Lung (tissue), 12 donors: Measurements from ENCODE around the gene LAMA3. TPM values are rescaled to one million over a fixed set of nuclear protein-coding genes. Genes with fewer than 3 reads are reported as not detected.

Experiments used
- ATAC-seq: fragments of 200-7000 bp; cut with Tn5 transposase; one replicate; pipeline ENCODE4 v1.9.1; 2020; ENCODE audit warnings: moderate number of reproducible peaks; ENCODE audit not compliant: insufficient read depth, low FRiP score
- DNase-seq, 3 donors: peaks; one replicate each; pipeline ENCODE4 v3.0.0-alpha.2; 2013 to 2017
- H3K27ac ChIP-seq, 2 donors: one replicate each; pipeline ENCODE4 v1.5.1; 2013; ENCODE audit warnings: mild to moderate bottlenecking in 2 of 2, moderate library complexity in 2 of 2, control low read depth in 1 of 2, inconsistent platforms in 1 of 2, low read depth in 1 of 2, low read length in 1 of 2
- H3K27me3 ChIP-seq, 3 donors: one replicate each; pipeline ENCODE4 v1.5.1; 2013; ENCODE audit warnings: low read length in 2 of 3; ENCODE audit not compliant: control insufficient read depth in 3 of 3, insufficient read depth in 3 of 3
- H3K36me3 ChIP-seq, 4 donors: one replicate each; pipeline ENCODE4 v1.5.1; 2013; ENCODE audit warnings: low read length in 4 of 4, mild to moderate bottlenecking in 1 of 4, moderate library complexity in 1 of 4; ENCODE audit not compliant: control insufficient read depth in 4 of 4, insufficient read depth in 4 of 4
- H3K4me1 ChIP-seq, 5 donors: one replicate each; pipeline ENCODE4 v1.5.1; 2013; ENCODE audit warnings: low read length in 5 of 5, mild to moderate bottlenecking in 2 of 5, moderate library complexity in 1 of 5; ENCODE audit not compliant: control insufficient read depth in 5 of 5, insufficient read depth in 5 of 5
- H3K4me3 ChIP-seq: one replicate; pipeline ENCODE4 v1.5.1; 2013; ENCODE audit warnings: mild to moderate bottlenecking, control low read depth, moderate library complexity
- H3K9ac ChIP-seq, 2 donors: one replicate each; pipeline ENCODE4 v1.5.1; 2013; ENCODE audit warnings: low read length in 2 of 2, control low read depth in 1 of 2; ENCODE audit not compliant: insufficient read depth in 1 of 2
- H3K9me3 ChIP-seq, 4 donors: one replicate each; pipeline ENCODE4 v1.5.1; 2013; ENCODE audit warnings: low read length in 3 of 4, mild to moderate bottlenecking in 1 of 4, moderate library complexity in 1 of 4; ENCODE audit not compliant: control insufficient read depth in 4 of 4, insufficient read depth in 3 of 4
- WGBS, 2 donors: extraction: QIAGEN DNeasy Blood & Tissue Kit; methylation state at CpG; one replicate each; pipeline ENCODE4 v1.1.7; 2013; 5-methylcytosine and 5-hydroxymethylcytosine counted together
- polyA plus RNA-seq, 2 donors: library from polyadenylated mRNA; stranded (reverse); fragments of 200-250 nt; gene quantifications; one replicate each; pipeline ENCODE4 v1.2.1, GENCODE V29; 2013
- total RNA-seq, 2 donors: library from RNA; depleted of rRNA in 1 of 2; stranded (reverse); fragments of >200 nt in 1 of 2; gene quantifications; one replicate each; pipeline ENCODE4 v1.2.1, GENCODE V29; 2014 to 2021
- TF ChIP-seq, protein P1 (sequence below): IDR thresholded peaks from 2 replicates; pipeline ENCODE4 v1.5.1; 2012; ENCODE audit warnings: mild to moderate bottlenecking; ENCODE audit errors: control extremely low read depth, extremely low read depth
- donor health status: control.
- donor health status: control.
- donor health status: Bipolar disorder and iron deficiency.
- donor health status: healthy.
- donor health status: DM: yes; HTN: yes; CAD: no.

LAMA3 gene
- total and polyA plus RNA-seq, 4 donors = 14.1 to 110 (median 51.9) TPM

DNA sequence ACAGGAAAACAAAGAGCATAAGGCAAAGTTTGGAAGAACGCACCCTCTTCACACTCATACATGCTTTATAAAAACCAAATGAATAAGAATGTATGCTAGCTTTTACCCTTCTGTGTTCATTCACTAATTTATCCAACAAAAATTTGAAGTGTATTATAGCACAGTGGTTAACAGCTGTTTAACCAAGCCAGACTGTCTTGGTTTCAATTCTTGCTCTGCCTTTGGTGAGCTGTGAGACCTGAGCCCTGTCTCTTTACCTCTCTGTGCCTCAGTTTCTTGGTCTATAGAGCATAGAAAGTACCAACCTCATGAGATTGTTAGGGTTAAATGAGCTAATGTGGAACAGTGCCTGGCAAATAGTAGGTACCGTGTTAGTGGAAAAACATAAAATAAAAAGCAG, 220.8 kb downstream of the LAMA3 start:
- no peak overlapping the region for H3K4me3 ChIP-seq
- H3K4me1 ChIP-seq = no peaks in the 10 kb centered on the region
- no peaks in the 10 kb centered on the region for H3K27me3 ChIP-seq
- no peak overlapping the region for H3K9ac ChIP-seq
- no peaks in the 10 kb centered on the region for H3K9me3 ChIP-seq
- no peak overlapping the region for H3K27ac ChIP-seq
- WGBS, 2 donors = 43 to 49% methylated on average over 2 of the region's 2 CpGs
- no peak for ATAC-seq
- no peak for DNase-seq
- TF ChIP-seq, protein P1, sequence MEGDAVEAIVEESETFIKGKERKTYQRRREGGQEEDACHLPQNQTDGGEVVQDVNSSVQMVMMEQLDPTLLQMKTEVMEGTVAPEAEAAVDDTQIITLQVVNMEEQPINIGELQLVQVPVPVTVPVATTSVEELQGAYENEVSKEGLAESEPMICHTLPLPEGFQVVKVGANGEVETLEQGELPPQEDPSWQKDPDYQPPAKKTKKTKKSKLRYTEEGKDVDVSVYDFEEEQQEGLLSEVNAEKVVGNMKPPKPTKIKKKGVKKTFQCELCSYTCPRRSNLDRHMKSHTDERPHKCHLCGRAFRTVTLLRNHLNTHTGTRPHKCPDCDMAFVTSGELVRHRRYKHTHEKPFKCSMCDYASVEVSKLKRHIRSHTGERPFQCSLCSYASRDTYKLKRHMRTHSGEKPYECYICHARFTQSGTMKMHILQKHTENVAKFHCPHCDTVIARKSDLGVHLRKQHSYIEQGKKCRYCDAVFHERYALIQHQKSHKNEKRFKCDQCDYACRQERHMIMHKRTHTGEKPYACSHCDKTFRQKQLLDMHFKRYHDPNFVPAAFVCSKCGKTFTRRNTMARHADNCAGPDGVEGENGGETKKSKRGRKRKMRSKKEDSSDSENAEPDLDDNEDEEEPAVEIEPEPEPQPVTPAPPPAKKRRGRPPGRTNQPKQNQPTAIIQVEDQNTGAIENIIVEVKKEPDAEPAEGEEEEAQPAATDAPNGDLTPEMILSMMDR = no peak
- H3K36me3 ChIP-seq = no peaks in the 10 kb centered on the region

DNA sequence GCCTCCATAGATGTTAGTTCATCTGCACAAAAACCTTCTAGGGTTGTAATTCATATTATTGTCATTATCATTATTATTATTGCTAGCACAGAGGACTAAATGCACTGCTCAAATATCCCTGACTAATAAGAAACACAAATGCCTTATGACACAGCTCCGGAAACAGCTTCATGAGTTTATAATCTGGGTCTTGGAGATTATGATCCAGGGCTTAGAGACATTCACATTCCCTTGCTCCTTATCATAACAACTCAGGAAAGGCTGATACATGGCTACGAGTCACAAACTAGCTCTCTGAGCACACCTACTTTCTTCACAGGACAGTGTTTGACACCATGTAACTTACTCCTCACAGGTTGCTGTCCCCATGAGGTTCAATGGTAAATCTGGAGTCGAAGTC, 223.1 kb downstream of the LAMA3 start:
- no peaks in the 10 kb centered on the region for H3K9me3 ChIP-seq
- ATAC-seq = no peak
- H3K4me3 ChIP-seq = no peak overlapping the region
- no peaks in the 10 kb centered on the region for H3K4me1 ChIP-seq
- DNase-seq = no peak
- H3K9ac ChIP-seq = no peak overlapping the region
- no peaks in the 10 kb centered on the region for H3K36me3 ChIP-seq
- no peaks in the 10 kb centered on the region for H3K27me3 ChIP-seq
- WGBS, 2 donors = 93 to 95% methylated on average over 3 of the region's 3 CpGs
- TF ChIP-seq, protein P1 = no peak
- H3K27ac ChIP-seq = no peak overlapping the region

DNA sequence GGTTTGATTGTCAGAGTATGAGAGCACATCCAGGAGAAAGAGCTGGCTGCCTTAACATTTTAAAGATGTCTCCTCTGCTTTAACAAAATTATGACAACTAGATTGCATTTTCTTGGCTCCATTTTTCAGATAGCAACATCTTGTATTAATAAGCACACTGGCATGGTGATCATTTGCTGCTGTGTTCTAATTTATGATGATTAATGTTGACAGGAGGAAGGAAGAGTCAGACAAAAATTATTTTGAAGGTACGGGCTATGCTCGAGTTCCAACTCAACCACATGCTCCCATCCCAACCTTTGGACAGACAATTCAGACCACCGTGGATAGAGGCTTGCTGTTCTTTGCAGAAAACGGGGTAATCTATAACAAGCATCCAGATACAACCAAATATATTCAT, 227.1 kb downstream of the LAMA3 start:
- DNase-seq = no peak
- H3K9ac ChIP-seq = no peak overlapping the region
- H3K27ac ChIP-seq = no peak overlapping the region
- no peak overlapping the region for H3K4me3 ChIP-seq
- TF ChIP-seq, protein P1 = no peak
- H3K36me3 ChIP-seq = no peaks in the 10 kb centered on the region
- 48 to 71% methylated on average over 4 of the region's 4 CpGs for WGBS, 2 donors
- ATAC-seq = no peak
- no peaks in the 10 kb centered on the region for H3K4me1 ChIP-seq
- H3K27me3 ChIP-seq = peaks cover 0 to 3% (median 0%) of the 10 kb centered on the region in 3 donors
- no peaks in the 10 kb centered on the region for H3K9me3 ChIP-seq

DNA sequence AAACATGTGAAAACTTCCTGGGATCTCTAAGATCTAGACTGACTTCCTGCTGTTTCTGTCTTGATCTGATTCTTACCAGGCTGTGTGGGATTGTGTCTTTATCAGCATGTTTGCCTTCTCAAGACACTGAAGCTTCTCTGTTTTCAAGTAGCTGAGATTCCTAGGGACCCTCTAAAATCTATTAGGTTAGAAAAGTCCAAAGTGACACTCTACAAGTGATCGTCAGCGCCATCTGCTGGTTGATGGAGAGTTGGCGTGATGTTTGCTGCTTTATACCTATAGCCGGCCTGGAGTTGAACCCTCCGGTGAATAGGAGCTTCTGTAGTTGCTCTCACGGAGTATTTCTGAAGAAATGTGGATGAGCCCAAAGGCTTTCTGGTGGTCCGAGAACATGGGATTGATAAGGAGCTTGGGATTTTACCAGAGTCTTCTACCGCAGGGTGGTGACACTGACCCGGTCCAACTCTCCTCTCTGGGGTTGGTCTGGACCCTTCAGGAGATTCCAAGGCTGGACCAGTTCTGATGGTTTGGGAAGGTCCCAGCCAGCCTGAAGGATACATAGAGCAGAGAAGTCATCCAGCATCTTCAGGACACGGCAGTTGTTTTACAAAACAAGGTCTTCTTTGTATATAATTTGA, 229.3 kb downstream of the LAMA3 start:
- H3K36me3 ChIP-seq = no peaks in the 10 kb centered on the region

More for the DNA sequence above, 229.3 kb downstream of the LAMA3 start:
- TF ChIP-seq, protein P1 = peak; percentile 41
- Histone ChIP-seq H3K9ac (no peak overlapping the region), H3K9me3 (peaks cover 0 to 3% (median 0%) of the 10 kb centered on the region in 4 donors), H3K4me1 (no peaks in the 10 kb centered on the region), H3K27ac (no peak overlapping the region), H3K27me3 (peaks cover 0 to 3% (median 0%) of the 10 kb centered on the region in 3 donors), H3K4me3 (no peak overlapping the region)
- WGBS, 2 donors = 37 to 39% methylated on average over 10 of the region's 10 CpGs
- DNase-seq = peak; percentile 64 to 76 (median 74)
- no peak for ATAC-seq
